TTC549 (cell line): ENCODE measurements around the gene RSPH6A.

Experiments
- FAIRE-seq: peaks from 2 replicates; lab custom pipeline; 2012; peaks lifted over from hg19 to GRCh38; lab: Jason Lieb, UNC

RSPH6A gene

DNA sequence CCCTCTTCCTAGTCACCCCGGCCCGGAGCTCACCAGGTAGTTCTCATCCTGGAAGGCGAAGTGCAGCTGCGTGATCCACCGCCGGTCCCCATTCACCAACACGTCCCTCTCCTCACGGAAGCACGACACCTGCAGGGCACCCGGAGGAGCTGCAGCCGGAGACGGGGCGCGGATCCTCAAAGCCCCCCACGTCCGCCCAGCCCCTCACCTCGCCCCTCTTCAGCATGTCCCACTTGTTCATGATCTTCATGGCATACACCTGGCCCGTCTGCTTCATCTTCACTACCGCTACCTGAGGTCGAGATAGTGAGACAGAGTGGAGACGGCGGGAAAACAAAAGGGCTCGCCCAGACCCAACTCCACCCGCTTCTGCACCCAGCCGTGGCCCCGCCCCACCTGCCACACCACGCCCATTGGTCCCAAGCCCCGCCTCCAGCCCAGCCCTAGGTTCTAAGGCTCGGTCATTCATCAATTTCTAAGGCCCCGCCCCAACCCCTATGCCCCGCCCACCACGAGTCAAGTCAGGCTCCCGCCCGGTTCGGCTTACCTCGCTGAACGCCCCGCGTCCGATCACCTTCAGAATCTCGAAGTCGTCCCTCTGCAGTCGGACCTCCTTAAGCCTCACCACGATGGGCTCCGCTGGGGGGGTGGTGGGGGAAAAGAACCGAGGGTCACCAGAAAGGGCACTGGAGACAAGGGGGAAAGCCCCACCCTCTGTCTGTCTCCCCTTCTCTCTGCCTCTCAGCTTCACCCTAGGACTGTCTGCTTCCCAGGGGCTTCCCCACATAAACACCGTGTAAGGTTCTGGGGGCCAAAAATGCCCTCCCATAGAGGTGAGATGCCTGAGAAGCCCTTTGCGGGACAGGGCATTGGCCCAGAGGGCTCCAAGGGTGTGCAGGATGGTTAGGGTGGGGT is 35.6 kb downstream of the RSPH6A start:
- no peak for FAIRE-seq

DNA sequence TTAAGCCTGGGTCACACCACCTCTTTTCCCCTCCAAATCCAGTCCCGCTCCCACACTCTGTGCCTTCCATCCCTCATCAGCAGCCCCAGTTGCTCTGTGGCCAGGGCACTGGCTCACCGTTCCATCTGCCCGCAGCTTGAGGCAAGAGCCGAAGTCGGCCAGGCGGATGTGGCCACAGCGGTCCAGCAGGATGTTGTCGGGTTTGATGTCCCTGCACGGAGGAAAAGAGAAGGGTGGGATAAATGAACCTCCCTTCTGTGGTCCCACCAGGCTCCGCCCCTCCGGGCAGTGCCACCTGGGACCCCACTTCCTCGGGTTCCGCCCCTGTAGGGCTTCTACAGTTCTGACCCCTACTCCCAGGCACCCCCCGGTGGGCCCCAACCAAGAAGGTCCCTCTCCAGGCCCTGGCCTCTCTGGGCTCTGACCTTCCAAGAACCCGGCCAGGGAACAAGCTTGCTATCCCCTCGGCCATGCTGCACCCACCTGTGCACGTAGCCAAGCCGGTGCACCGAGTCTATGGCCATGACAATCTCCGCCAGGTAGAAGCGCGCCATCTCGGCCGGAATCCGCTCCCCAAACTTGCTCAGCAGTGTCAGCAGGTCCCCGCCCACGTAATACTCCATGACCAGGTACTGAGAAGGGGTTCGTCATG is 37.0 kb downstream of the RSPH6A start:
- no peak for FAIRE-seq

DNA sequence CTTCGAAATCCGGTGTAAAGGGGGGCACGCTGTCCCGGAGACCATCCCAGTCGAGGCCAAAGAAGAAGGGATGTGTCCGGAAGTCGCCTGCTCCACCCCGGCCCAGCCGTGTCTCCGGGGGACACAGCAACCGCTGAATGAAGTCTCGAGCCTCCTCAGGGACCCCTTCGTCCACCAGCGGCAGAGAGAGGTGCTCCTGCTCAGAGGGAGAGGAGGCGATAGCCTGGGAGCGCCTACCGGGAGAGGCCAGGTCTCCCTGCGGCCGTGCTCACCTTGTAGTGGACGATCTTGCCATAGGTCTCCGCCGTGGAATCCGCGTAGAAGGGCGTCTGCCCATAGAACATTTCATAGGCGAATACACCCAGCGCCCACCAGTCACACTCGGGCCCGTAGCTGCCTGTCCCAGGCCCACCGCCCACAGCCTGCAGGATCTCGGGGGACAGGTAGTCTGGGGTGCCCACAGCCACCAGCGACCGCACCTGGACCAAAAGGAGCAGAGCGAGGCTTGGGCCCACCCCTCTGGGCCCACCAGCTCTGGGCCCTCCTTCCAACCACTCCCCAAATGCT is 37.6 kb downstream of the RSPH6A start:
- no peak for FAIRE-seq

- no peak for FAIRE-seq
Observed at GRCh38 chr19:45774765-45775164, 40.3 kb downstream of the RSPH6A start.

DNA sequence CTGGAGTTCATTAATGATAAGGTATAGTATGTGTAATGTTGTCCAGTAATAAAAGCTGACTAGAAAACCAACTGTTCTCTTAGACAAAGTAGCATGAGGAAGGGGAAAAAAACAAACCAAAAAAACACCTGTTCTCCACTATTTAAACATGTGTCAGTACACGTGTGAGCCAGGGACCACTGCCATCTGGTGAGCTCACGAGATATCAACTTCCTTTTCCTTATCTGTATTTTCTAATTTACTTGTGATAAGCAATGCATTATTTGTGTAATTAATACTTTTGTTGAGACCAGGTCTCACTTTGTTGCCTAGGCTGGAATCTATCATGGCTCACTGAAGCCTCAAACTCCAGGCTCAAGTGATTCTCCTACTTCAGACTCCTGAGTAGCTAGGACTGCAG is 41.7 kb downstream of the RSPH6A start:
- no peak for FAIRE-seq

DNA sequence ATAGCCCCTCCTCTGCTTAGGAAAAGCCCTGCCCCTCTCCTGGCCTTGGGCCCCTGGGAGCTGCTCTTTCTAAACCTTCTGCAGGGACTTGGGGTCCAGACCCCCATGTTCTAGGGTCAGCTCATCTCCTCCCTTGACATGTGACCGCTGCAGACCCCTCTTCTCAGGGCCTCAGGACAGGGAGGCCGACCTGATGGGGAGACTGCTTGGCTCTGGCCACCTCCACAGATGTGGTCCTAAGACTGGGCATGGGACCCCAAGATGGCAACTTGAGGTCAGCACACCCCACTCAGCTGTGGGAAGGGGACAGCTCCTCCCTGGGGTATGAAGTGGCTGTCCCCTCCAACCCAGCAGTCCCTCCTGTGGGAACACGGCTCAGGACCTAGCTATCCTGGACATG is 42.2 kb downstream of the RSPH6A start:
- no peak for FAIRE-seq

DNA sequence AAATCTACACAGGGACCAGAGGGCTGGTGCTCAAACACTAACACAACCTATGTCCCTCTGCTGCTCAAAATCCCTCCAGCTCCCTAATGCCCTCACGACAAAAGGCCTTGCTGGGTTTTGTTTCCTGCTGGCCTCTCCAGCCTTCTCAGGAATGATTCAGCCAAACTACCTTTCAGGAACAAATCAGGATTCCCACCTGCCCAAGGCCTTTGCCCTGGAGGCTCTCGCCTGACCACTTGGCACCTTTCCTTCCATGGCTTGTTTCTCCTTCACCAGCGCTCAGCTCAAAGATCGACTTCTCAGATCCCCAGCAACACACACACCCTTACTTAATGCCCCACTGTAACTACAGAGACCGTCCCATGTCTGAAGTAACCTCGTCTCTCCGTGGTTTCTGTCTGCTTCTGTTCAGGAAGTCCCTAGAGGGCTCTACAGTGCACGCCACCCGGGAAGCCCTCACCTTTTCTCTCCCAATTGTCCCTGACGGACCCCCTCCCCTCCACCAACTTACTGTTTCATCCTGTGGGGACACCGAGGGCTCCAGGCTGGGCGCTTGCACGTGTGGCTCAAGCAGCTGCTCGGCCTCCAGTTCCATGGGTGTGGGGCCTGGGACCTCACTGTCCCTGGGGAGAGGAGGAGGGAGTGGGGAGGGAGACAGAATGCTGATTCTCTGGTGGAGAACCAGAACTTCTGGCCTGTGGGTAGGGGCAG is 42.8 kb downstream of the RSPH6A start:
- no peak for FAIRE-seq

DNA sequence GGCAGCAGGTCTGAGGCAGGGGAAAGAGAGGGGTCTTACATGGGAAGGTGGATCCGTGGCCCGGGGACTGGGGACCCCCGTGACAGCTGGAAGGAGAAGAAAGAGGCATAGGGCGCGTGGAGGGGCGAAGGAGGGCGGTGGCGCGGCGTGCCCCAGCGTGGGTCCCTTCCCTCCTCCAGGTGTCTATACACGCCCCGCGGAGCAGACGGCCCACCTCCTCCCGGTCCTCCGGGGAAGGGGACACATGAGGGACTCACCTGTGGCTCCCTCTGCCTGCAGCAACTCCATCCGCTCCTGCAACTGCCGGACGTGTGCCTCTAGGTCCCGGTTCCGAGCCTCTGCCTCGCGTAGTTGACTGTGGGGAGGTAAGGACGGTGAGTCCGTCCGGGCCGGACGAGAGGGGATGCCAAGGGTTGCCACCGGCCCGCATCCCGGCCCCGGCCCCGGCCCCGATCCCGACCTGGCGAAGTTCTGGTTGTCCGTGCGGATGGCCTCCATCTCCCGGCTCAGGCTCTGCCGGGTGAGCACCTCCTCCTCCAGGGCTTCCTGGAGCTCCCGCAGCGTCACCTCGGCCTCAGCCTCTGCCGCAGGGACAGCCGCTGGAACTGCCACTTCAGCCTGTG is 43.7 kb downstream of the RSPH6A start:
- no peak for FAIRE-seq

GRCh38 chr19:45770192-45771101 is 44.7 kb downstream of the RSPH6A start:
- peak; percentile 91 for FAIRE-seq

DNA sequence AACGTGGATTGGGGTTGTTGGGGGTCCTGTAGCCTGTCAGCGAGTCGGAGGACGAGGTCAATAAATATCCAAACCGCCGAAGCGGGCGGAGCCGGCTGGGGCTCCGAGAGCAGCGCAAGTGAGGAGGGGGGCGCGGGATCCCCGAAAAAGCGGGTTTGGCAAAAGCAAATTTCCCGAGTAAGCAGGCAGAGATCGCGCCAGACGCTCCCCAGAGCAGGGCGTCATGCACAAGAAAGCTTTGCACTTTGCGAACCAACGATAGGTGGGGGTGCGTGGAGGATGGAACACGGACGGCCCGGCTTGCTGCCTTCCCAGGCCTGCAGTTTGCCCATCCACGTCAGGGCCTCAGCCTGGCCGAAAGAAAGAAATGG is 45.3 kb downstream of the RSPH6A start:
- FAIRE-seq = no peak

- peak; percentile 91 for FAIRE-seq
Observed at GRCh38 chr19:45768984-45769782, 45.9 kb downstream of the RSPH6A start, which contains the start of gene SIX5. Gene SIX5, minus strand, starts transcription at chr19:45769252. Its CDS starts 408 bp downstream, at chr19:45768844.

DNA sequence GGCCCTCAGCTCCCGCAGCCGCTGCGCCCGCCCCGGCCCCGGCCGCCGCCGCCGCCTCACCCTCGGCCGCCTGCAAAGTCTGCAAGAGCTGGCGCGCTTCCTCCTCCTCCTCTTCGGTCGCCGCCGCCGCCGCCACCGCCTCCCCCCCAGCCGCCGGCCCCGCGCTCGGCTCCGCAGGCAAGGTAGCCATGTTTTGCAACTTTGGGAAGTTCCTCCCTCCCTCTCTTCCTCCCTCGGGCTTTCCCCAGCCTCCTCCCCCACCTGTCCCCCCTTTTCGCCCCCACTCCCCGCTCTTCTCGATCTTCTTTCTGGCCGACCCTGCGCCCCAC is 46.5 kb downstream of the RSPH6A start:
- no peak for FAIRE-seq

GRCh38 chr19:45767881-45768654 is 47.0 kb downstream of the RSPH6A start:
- FAIRE-seq = no peak

DNA sequence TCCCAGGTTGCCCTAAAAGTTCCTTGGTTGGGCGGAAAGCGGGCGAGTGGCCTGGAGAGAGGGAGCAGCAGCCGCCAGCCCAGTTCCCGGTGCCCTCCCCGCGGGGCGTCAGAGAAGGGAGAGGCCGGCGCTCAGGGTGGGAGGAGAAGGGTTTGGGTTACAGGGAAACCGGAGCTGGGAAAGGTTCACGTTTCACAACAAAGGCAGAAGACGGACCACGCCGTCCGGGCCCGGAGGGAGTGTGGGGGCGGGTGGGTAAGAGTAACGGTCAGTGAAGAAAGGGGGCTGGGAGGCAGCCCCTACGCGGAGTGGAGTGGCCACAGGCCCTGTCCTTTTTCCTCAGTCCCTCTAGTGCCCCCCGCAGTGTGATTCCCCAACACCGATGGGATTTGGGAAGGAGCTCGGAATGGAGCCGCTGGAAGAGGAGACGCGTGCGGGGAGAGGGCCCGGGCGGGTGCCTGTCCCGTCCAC is 47.7 kb downstream of the RSPH6A start:
- no peak for FAIRE-seq

- FAIRE-seq = no peak
Observed at GRCh38 chr19:45766869-45767346, 48.2 kb downstream of the RSPH6A start.

GRCh38 chr19:45766296-45766868 is 48.7 kb downstream of the RSPH6A start:
- no peak for FAIRE-seq

- FAIRE-seq = no peak
Observed at GRCh38 chr19:45765702-45766295, 49.3 kb downstream of the RSPH6A start.

DNA sequence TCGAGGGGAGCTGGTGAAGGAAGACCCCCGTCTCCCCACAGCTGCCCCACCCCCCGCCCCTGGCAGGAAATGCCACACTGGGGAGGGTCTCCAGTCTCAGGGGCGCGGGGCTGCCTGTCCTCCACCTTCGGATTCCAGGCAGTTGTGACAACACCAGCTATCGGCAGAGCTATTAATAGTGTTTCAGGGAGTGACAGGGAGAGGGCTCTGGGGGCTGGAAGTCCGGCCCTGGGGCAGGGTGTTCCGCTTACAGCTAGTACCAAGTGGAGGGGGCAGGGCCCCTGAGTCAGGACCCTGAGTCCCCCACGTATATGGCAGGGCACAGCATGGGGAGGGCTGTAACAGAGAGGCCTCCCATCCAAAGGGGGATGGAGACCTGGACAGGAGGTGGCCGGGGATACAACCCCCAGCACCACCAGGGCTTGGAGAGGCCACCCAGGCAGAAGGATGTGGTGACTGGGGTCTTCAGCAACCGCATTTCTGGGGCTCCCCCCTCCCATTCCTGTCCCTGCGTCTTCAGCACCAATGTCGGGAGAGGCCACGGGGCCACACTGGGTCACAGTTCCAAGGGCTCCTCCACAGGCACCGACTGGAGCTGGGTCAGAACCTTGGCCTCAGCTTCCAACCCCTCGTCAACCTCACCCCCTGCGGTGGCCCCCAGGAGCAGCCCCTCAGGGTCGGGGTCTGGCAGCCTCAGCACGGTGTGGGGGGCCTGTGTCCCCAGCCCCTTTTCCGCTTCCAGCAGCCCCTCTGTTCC is 50.0 kb downstream of the RSPH6A start:
- no peak for FAIRE-seq
